HEK293 (cell line): Measurements from ENCODE around the gene FZD7.

ENCODE experiments used
- CTCF ChIA-PET: fragments of 350-600 bp; formaldehyde crosslinking; extraction: SDS; loops from one replicate; lab custom pipeline; 2021; ENCODE audit warnings: antibody characterized with exemption; lab: Yijun Ruan, JAX
- POLR2A ChIA-PET: fragments of 300-600 bp; formaldehyde crosslinking; extraction: SDS; loops from one replicate; lab custom pipeline; 2020; ENCODE audit warnings: antibody characterized with exemption, inconsistent platforms; lab: Yijun Ruan, JAX
- H3K27ac ChIP-seq: fragments of 200-500 bp; sonication (Bioruptor generic); 2 replicates; pipeline ENCODE4 v1.5.1; 2014; ENCODE audit warnings: low read depth, low read length, control low read depth, inconsistent platforms; ENCODE audit errors: extremely low read depth
- H3K36me3 ChIP-seq, 2 experiments: fragments of 200-500 bp in 1 of 2; sonication (Bioruptor generic) in 1 of 2; 1 replicate in 1 of 2; 2 replicates in 1 of 2; pipeline ENCODE4 v1.5.1; 2014 to 2017; ENCODE audit warnings: inconsistent platforms in 2 of 2, low read length in 2 of 2; ENCODE audit not compliant: control insufficient read depth in 2 of 2, insufficient read depth in 1 of 2
- H3K4me1 ChIP-seq: fragments of 200-500 bp; sonication (Bioruptor generic); 2 replicates; pipeline ENCODE4 v1.5.1; 2014; ENCODE audit warnings: mild to moderate bottlenecking, low read length, inconsistent platforms; ENCODE audit not compliant: control insufficient read depth, insufficient read depth
- H3K4me3 ChIP-seq: 2 replicates; pipeline ENCODE4 v1.5.1; 2011; ENCODE audit warnings: low read depth, mild to moderate bottlenecking, control low read depth, low read length, moderate library complexity
- H3K9me3 ChIP-seq: fragments of 200-500 bp; sonication (Bioruptor generic); 2 replicates; pipeline ENCODE4 v1.5.1; 2014; ENCODE audit warnings: low read depth, low read length, inconsistent platforms; ENCODE audit not compliant: control insufficient read depth, insufficient read depth
- AEBP2 ChIP-seq: fragments of 450-650 bp; formaldehyde crosslinking; IDR thresholded peaks from 2 replicates; pipeline ENCODE4 v1.5.1; 2016; ENCODE audit warnings: missing biosample characterization, missing genetic modification characterization, borderline replicate concordance
- KLF10 ChIP-seq: fragments of 450-650 bp; IDR thresholded peaks from 2 replicates; pipeline ENCODE4 v1.5.1; 2018; ENCODE audit warnings: missing biosample characterization, mild to moderate bottlenecking, missing genetic modification characterization
- MZF1 ChIP-seq: fragments of 450-650 bp; formaldehyde crosslinking; IDR thresholded peaks from 2 replicates; pipeline ENCODE4 v1.5.1; 2017; ENCODE audit warnings: missing biosample characterization, missing genetic modification characterization, borderline replicate concordance
- ZFHX2 ChIP-seq: fragments of 450-650 bp; formaldehyde crosslinking; conservative IDR thresholded peaks from 2 replicates; pipeline ENCODE4 v1.5.1; 2016; ENCODE audit warnings: missing biosample characterization, missing genetic modification characterization
- ZFP3 ChIP-seq: fragments of 450-650 bp; formaldehyde crosslinking; IDR thresholded peaks from 2 replicates; pipeline ENCODE4 v1.5.1; 2016; ENCODE audit warnings: low read depth, missing biosample characterization, missing genetic modification characterization
- ZNF10 ChIP-seq: fragments of 450-650 bp; formaldehyde crosslinking; IDR thresholded peaks from 2 replicates; pipeline ENCODE4 v1.5.1; 2017; ENCODE audit warnings: missing biosample characterization, missing genetic modification characterization
- ZNF133 ChIP-seq: fragments of 450-650 bp; formaldehyde crosslinking; IDR thresholded peaks from 2 replicates; pipeline ENCODE4 v1.5.1; 2016; ENCODE audit warnings: missing biosample characterization, missing genetic modification characterization
- ZNF2 ChIP-seq: fragments of 450-650 bp; formaldehyde crosslinking; IDR thresholded peaks from 2 replicates; pipeline ENCODE4 v1.5.1; 2016; ENCODE audit warnings: missing biosample characterization, missing genetic modification characterization
- ZNF223 ChIP-seq: fragments of 450-650 bp; formaldehyde crosslinking; IDR thresholded peaks from 2 replicates; pipeline ENCODE4 v1.5.1; 2016; ENCODE audit warnings: missing biosample characterization, missing genetic modification characterization
- ZNF248 ChIP-seq: fragments of 450-650 bp; formaldehyde crosslinking; IDR thresholded peaks from 2 replicates; pipeline ENCODE4 v1.5.1; 2017; ENCODE audit warnings: missing biosample characterization, missing genetic modification characterization
- ZNF266 ChIP-seq: fragments of 450-650 bp; formaldehyde crosslinking; IDR thresholded peaks from 2 replicates; pipeline ENCODE4 v1.5.1; 2016; ENCODE audit warnings: missing biosample characterization, missing genetic modification characterization, low read depth
- ZNF292 ChIP-seq: fragments of 450-650 bp; formaldehyde crosslinking; IDR thresholded peaks from 2 replicates; pipeline ENCODE4 v1.5.1; 2016; ENCODE audit warnings: low read depth, missing biosample characterization, missing genetic modification characterization, borderline replicate concordance
- ZNF335 ChIP-seq: fragments of 450-650 bp; formaldehyde crosslinking; conservative IDR thresholded peaks from 2 replicates; pipeline ENCODE4 v1.5.1; 2016; ENCODE audit warnings: missing biosample characterization, missing genetic modification characterization
- ZNF354C ChIP-seq: fragments of 450-650 bp; formaldehyde crosslinking; IDR thresholded peaks from 2 replicates; pipeline ENCODE4 v1.5.1; 2016; ENCODE audit warnings: missing biosample characterization, missing genetic modification characterization, low read depth, borderline replicate concordance
- ZNF423 ChIP-seq: fragments of 450-650 bp; formaldehyde crosslinking; IDR thresholded peaks from 2 replicates; pipeline ENCODE4 v1.5.1; 2016; ENCODE audit warnings: missing biosample characterization, missing genetic modification characterization
- ZNF426 ChIP-seq: fragments of 450-650 bp; formaldehyde crosslinking; IDR thresholded peaks from 2 replicates; pipeline ENCODE4 v1.5.1; 2017; ENCODE audit warnings: missing biosample characterization, missing genetic modification characterization, mild to moderate bottlenecking, inconsistent platforms, moderate library complexity
- ZNF501 ChIP-seq: fragments of 450-650 bp; formaldehyde crosslinking; IDR thresholded peaks from 2 replicates; pipeline ENCODE4 v1.5.1; 2016; ENCODE audit warnings: missing biosample characterization, missing genetic modification characterization
- ZNF544 ChIP-seq: fragments of 450-650 bp; formaldehyde crosslinking; IDR thresholded peaks from 2 replicates; pipeline ENCODE4 v1.5.0; 2017; ENCODE audit warnings: missing biosample characterization, missing genetic modification characterization
- ZNF585B ChIP-seq: fragments of 450-650 bp; formaldehyde crosslinking; IDR thresholded peaks from 2 replicates; pipeline ENCODE4 v1.5.1; 2016; ENCODE audit warnings: missing biosample characterization, missing genetic modification characterization
- ZNF626 ChIP-seq: fragments of 450-650 bp; sonication (Bioruptor Pico); formaldehyde crosslinking; IDR thresholded peaks from 2 replicates; pipeline ENCODE4 v1.5.1; 2018; ENCODE audit warnings: missing biosample characterization, missing genetic modification characterization, inconsistent platforms
- ZNF639 ChIP-seq: fragments of 450-650 bp; formaldehyde crosslinking; IDR thresholded peaks from 2 replicates; pipeline ENCODE4 v1.5.1; 2016; ENCODE audit warnings: missing biosample characterization, missing genetic modification characterization
- ZNF670 ChIP-seq: fragments of 450-650 bp; formaldehyde crosslinking; IDR thresholded peaks from 2 replicates; pipeline ENCODE4 v1.5.1; 2016; ENCODE audit warnings: missing biosample characterization, missing genetic modification characterization, low read depth
- ZNF677 ChIP-seq: fragments of 450-650 bp; IDR thresholded peaks from 2 replicates; pipeline ENCODE4 v1.5.0; 2018; ENCODE audit warnings: missing biosample characterization, mild to moderate bottlenecking, missing genetic modification characterization, moderate library complexity
- ZNF777 ChIP-seq: fragments of 450-650 bp; formaldehyde crosslinking; IDR thresholded peaks from 2 replicates; pipeline ENCODE4 v1.5.1; 2017; ENCODE audit warnings: missing biosample characterization, missing genetic modification characterization, borderline replicate concordance
- ZNF830 ChIP-seq: fragments of 450-650 bp; IDR thresholded peaks from 2 replicates; pipeline ENCODE4 v1.5.0; 2018; ENCODE audit warnings: missing biosample characterization, missing genetic modification characterization, low read depth, mild to moderate bottlenecking, moderate library complexity
- ZNF843 ChIP-seq: fragments of 450-650 bp; formaldehyde crosslinking; IDR thresholded peaks from 2 replicates; pipeline ENCODE4 v1.5.1; 2016; ENCODE audit warnings: missing biosample characterization, missing genetic modification characterization
- TF ChIP-seq, protein P1 (sequence below): fragments of 450-650 bp; formaldehyde crosslinking; IDR thresholded peaks from 2 replicates; pipeline ENCODE4 v1.5.1; 2017; ENCODE audit warnings: missing biosample characterization, missing genetic modification characterization

Gene FZD7

DNA sequence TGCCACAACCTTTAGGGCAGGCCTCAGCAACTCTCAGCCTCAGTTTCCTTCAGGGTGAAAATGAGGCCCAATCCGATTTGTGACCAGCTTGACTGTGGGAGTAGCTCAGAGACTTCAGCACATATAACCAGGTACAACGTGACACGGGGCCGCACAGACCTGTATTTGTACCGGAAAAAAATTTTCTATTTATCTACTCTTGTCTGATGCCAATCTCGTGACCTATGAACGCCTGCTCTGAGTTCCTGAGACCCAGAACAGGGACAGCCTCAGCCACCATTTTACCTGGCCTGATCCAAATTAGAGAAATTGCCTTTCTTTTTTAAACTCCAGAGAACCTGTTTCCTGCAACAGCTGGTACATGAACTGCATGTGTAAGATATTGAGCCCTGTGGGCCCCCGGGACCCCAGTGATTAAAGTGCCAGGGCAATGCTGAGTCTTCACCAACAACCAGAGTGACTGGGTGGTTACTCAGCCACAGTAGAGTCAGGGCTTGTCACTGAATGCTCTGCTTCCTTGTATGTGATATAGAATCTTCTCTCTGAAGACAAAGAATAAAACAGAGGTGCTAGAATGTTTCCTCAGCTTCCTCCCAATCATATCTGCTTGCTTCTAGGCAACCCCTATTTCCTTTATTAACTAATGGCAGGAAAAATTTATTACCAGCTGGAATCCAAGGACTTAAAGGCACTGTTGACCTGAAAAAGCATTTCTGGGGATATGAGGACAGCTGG is 47.8 kb upstream of the FZD7 start:
- no peaks in the 10 kb centered on the region for H3K4me1 ChIP-seq
- H3K9me3 ChIP-seq = no peaks in the 10 kb centered on the region
- TF ChIP-seq ZNF585B (tag by site-specific recombination) (no peak), ZNF2 (no peak), ZNF133 (tag by site-specific recombination) (no peak), ZNF670 (no peak)
- no peaks in the 10 kb centered on the region for H3K36me3 ChIP-seq
- H3K4me3 ChIP-seq = no peak overlapping the region
- H3K27ac ChIP-seq = no peak overlapping the region
- POLR2A ChIA-PET = interaction anchor here (0.5 kb wide), 1 partner anchor 97 kb away, joined by 4 read pairs; no protein-coding TSS in a partner anchor
- CTCF ChIA-PET = no interaction called here

GRCh38 chr2:201986463-201986735 is 47.3 kb upstream of the FZD7 start:
- POLR2A ChIA-PET = interaction anchor here (0.5 to 0.6 kb wide), 2 partner anchors 63 to 96 kb away, joined by 3 to 4 read pairs; no protein-coding TSS in a partner anchor
- no peak overlapping the region for H3K27ac ChIP-seq
- CTCF ChIA-PET = no interaction called here

DNA sequence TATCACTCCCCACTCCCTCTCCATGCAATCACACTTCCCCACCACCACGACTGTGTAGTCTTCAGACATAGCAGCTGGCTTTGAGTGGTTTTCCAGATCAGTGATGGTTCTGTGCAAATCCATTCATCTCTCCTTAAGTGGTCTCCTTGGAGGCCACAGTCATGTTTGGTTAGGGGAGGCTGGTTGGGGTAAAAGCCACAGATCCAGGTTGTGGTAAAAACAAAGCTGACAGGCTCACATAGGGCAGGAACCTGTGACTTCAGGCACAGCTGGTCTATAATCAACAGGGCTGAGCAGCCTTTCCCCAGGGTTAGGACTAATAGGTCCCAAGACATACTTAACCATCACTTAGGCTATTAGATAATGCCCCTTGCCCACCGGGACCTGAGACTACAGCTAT is 46.2 kb upstream of the FZD7 start:
- TF ChIP-seq, protein P1, sequence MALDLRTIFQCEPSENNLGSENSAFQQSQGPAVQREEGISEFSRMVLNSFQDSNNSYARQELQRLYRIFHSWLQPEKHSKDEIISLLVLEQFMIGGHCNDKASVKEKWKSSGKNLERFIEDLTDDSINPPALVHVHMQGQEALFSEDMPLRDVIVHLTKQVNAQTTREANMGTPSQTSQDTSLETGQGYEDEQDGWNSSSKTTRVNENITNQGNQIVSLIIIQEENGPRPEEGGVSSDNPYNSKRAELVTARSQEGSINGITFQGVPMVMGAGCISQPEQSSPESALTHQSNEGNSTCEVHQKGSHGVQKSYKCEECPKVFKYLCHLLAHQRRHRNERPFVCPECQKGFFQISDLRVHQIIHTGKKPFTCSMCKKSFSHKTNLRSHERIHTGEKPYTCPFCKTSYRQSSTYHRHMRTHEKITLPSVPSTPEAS = no peak
- no peak for TF ChIP-seq ZFHX2 (tag by site-specific recombination)
- no peak for TF ChIP-seq ZNF354C (tag by site-specific recombination)
- no peak for TF ChIP-seq ZFP3 (tag by site-specific recombination)
- TF ChIP-seq ZNF423 (tag by site-specific recombination) = no peak
- no peak for TF ChIP-seq ZNF777 (tag by site-specific recombination)
- no peak for TF ChIP-seq ZNF626 (tag by site-specific recombination)
- no peak for TF ChIP-seq ZNF10 (tag by site-specific recombination)
- no peak for TF ChIP-seq ZNF266
- TF ChIP-seq ZNF292 = no peak
- TF ChIP-seq ZNF223 = no peak
- TF ChIP-seq ZNF426 (tag by site-specific recombination) = no peak
- no peak for TF ChIP-seq ZNF501 (tag by site-specific recombination)
- TF ChIP-seq KLF10 (tag by site-specific recombination) = no peak
- H3K4me1 ChIP-seq = no peaks in the 10 kb centered on the region
- H3K9me3 ChIP-seq = no peaks in the 10 kb centered on the region
- no peak overlapping the region for H3K4me3 ChIP-seq
- CTCF ChIA-PET = interaction anchor here (1.4 kb wide), 1 partner anchor 127 kb away, joined by 4 read pairs; no protein-coding TSS in a partner anchor
- H3K27ac ChIP-seq = no peak overlapping the region
- POLR2A ChIA-PET = no interaction called here
- no peaks in the 10 kb centered on the region for H3K36me3 ChIP-seq

More at GRCh38 chr2:201986463-201986735, 47.3 kb upstream of the FZD7 start:
- no peaks in the 10 kb centered on the region for H3K4me1 ChIP-seq
- TF ChIP-seq ZNF677 (tag by site-specific recombination) (no peak), MZF1 (tag by site-specific recombination) (no peak), ZNF843 (tag by site-specific recombination) (no peak), ZNF335 (no peak), AEBP2 (tag by site-specific recombination) (no peak), ZNF544 (tag by site-specific recombination) (no peak), ZNF830 (tag by site-specific recombination) (no peak), ZNF639 (tag by site-specific recombination) (no peak), ZNF501 (tag by site-specific recombination) (no peak), ZNF248 (tag by site-specific recombination) (no peak)
- TF ChIP-seq, all 188 proteins: peak for 0
- H3K4me3 ChIP-seq = no peak overlapping the region
- no peaks in the 10 kb centered on the region for H3K9me3 ChIP-seq
- H3K36me3 ChIP-seq = no peaks in the 10 kb centered on the region
